Mesendoderm (in vitro differentiated cells): Measurements from ENCODE around the gene TVP23A. TPM values are rescaled to one million over a fixed set of nuclear protein-coding genes. Genes with fewer than 3 reads are reported as not detected.

Experiments
- DNase-seq: peaks from one replicate; pipeline ENCODE4 v3.0.0; 2013
- H2AK5ac ChIP-seq: 2 replicates; pipeline ENCODE4 v1.6.1; 2013; ENCODE audit warnings: low read length, inconsistent platforms
- H2BK120ac ChIP-seq: 2 replicates; pipeline ENCODE4 v1.6.1; 2013; ENCODE audit warnings: low read depth, mild to moderate bottlenecking, low read length, moderate library complexity, mixed read lengths
- H2BK15ac ChIP-seq: replicated peaks from 2 replicates; pipeline ENCODE4 v1.6.1; 2013; ENCODE audit warnings: low read depth, mild to moderate bottlenecking, moderate library complexity
- H2BK5ac ChIP-seq: 2 replicates; pipeline ENCODE4 v1.6.1; 2013; ENCODE audit warnings: low read length, inconsistent platforms
- H3K18ac ChIP-seq: 2 replicates; pipeline ENCODE4 v1.6.1; 2013; ENCODE audit warnings: mild to moderate bottlenecking, low read length, mixed read lengths
- H3K23ac ChIP-seq: one replicate; pipeline ENCODE4 v1.6.1; 2013; ENCODE audit warnings: low read length
- H3K27ac ChIP-seq: 2 replicates; pipeline ENCODE4 v1.5.1; 2013; ENCODE audit warnings: low read depth, mild to moderate bottlenecking, inconsistent platforms, low read length, moderate library complexity
- H3K27me3 ChIP-seq: 2 replicates; pipeline ENCODE4 v1.6.1; 2013; ENCODE audit warnings: low read length, control low read depth, mild to moderate bottlenecking, inconsistent platforms; ENCODE audit not compliant: insufficient read depth, poor library complexity
- H3K36me3 ChIP-seq: 2 replicates; pipeline ENCODE4 v1.6.1; 2013; ENCODE audit warnings: low read length, inconsistent platforms; ENCODE audit not compliant: control insufficient read depth, insufficient read depth
- H3K4ac ChIP-seq: one replicate; pipeline ENCODE4 v1.6.1; 2013; ENCODE audit warnings: low read depth, mild to moderate bottlenecking, low read length, moderate library complexity
- H3K4me1 ChIP-seq: 2 replicates; pipeline ENCODE4 v1.6.1; 2013; ENCODE audit warnings: low read depth, low read length, inconsistent platforms; ENCODE audit not compliant: control insufficient read depth
- H3K4me2 ChIP-seq: 2 replicates; pipeline ENCODE4 v1.6.1; 2013; ENCODE audit warnings: low read length
- H3K4me3 ChIP-seq: 2 replicates; pipeline ENCODE4 v1.5.1; 2013; ENCODE audit warnings: mild to moderate bottlenecking, low read length
- H3K56ac ChIP-seq: one replicate; pipeline ENCODE4 v1.6.1; 2013; ENCODE audit warnings: low read length
- H3K79me1 ChIP-seq: 2 replicates; pipeline ENCODE4 v1.6.1; 2013; ENCODE audit warnings: low read length, inconsistent platforms
- H3K79me2 ChIP-seq: 2 replicates; pipeline ENCODE4 v1.6.1; 2013; ENCODE audit warnings: mild to moderate bottlenecking, low read length; ENCODE audit not compliant: control insufficient read depth, insufficient read depth
- H3K9ac ChIP-seq: 2 replicates; pipeline ENCODE4 v1.6.1; 2013; ENCODE audit warnings: low read length, inconsistent platforms
- H4K5ac ChIP-seq: one replicate; pipeline ENCODE4 v1.6.1; 2013; ENCODE audit warnings: low read length
- H4K8ac ChIP-seq: one replicate; pipeline ENCODE4 v1.6.1; 2013; ENCODE audit warnings: low read depth, mild to moderate bottlenecking, control low read depth, low read length, moderate library complexity
- WGBS: extraction: QIAGEN DNeasy Blood & Tissue Kit; methylation state at CpG from one replicate; pipeline ENCODE4 v1.1.7; 2013; ENCODE audit warnings: low lambda C conversion rate, missing lambda C conversion rate; ENCODE audit not compliant: insufficient coverage; ENCODE audit errors: extremely low coverage; 5-methylcytosine and 5-hydroxymethylcytosine counted together
- polyA plus RNA-seq, 2 experiments: library from polyadenylated mRNA; stranded (reverse); fragments of 200-250 nt; gene quantifications; one replicate each; pipeline ENCODE4 v1.2.3, GENCODE V29; 2013

The TVP23A gene
- 1.1 TPM for polyA plus RNA-seq (2013, experiment 1 of 2)
- 0.78 TPM for polyA plus RNA-seq (2013, experiment 2 of 2)

GRCh38 chr16:10817963-10818941, at the start of gene TVP23A:
TSS of gene TVP23A (minus strand) at chr16:10818794. CDS start at chr16:10818493, 301 bp downstream.
- Histone ChIP-seq H3K56ac (peak within 1 kb of the TSS; percentile 83), H3K4ac (no peak within 1 kb of the TSS), H3K36me3 (no peaks in the 10 kb centered on the region), H3K9ac (peak within 1 kb of the TSS; percentile 63), H2BK5ac (no peak within 1 kb of the TSS), H2BK15ac (no peak within 1 kb of the TSS), H3K4me2 (peak within 1 kb of the TSS; percentile 68), H3K27ac (no peak within 1 kb of the TSS), H3K4me1 (no peaks in the 10 kb centered on the region), H3K27me3 (no peaks in the 10 kb centered on the region), H3K4me3 (peak within 1 kb of the TSS; percentile 26), H4K8ac (no peak within 1 kb of the TSS), H2AK5ac (no peak within 1 kb of the TSS), H3K79me1 (no peaks in the 10 kb centered on the region), H3K23ac (no peak within 1 kb of the TSS), H2BK120ac (no peak within 1 kb of the TSS), H4K5ac (no peak within 1 kb of the TSS), H3K18ac (peak within 1 kb of the TSS; percentile 9), H3K79me2 (no peaks in the 10 kb centered on the region)
- DNase-seq, result peak; percentile 43
- no CpG with 5 or more reads among the region's 64 CpGs for WGBS

- no peak overlapping the region for H3K56ac ChIP-seq
- no peak overlapping the region for H2BK120ac ChIP-seq
- H2BK5ac ChIP-seq, result no peak overlapping the region
- no peak overlapping the region for H3K4ac ChIP-seq
- H3K4me2 ChIP-seq, result no peak overlapping the region
- H2BK15ac ChIP-seq, result no peak overlapping the region
- H3K27me3 ChIP-seq, result no peaks in the 10 kb centered on the region
- no peak overlapping the region for H4K5ac ChIP-seq
- no peak overlapping the region for H3K9ac ChIP-seq
- no CpG with 5 or more reads among the region's 6 CpGs for WGBS
- H3K79me2 ChIP-seq, result no peaks in the 10 kb centered on the region
- no peak overlapping the region for H3K4me3 ChIP-seq
- no peaks in the 10 kb centered on the region for H3K79me1 ChIP-seq
- H3K4me1 ChIP-seq, result no peaks in the 10 kb centered on the region
- H3K27ac ChIP-seq, result no peak overlapping the region
- no peak for DNase-seq
- H2AK5ac ChIP-seq, result no peak overlapping the region
- no peak overlapping the region for H3K23ac ChIP-seq
- no peak overlapping the region for H4K8ac ChIP-seq
- no peak overlapping the region for H3K18ac ChIP-seq
- no peaks in the 10 kb centered on the region for H3K36me3 ChIP-seq
Observed at GRCh38 chr16:10868104-10868595, 49.6 kb upstream of the TVP23A start.

- Histone ChIP-seq H3K36me3 (no peaks in the 10 kb centered on the region), H2BK120ac (no peak overlapping the region), H3K4ac (no peak overlapping the region), H3K56ac (no peak overlapping the region), H3K4me3 (no peak overlapping the region), H2BK15ac (no peak overlapping the region), H3K9ac (no peak overlapping the region), H2BK5ac (no peak overlapping the region), H2AK5ac (no peak overlapping the region), H3K4me2 (no peak overlapping the region), H3K27me3 (no peaks in the 10 kb centered on the region), H3K79me1 (no peaks in the 10 kb centered on the region), H3K4me1 (no peaks in the 10 kb centered on the region), H3K79me2 (no peaks in the 10 kb centered on the region), H3K23ac (no peak overlapping the region), H3K18ac (no peak overlapping the region), H4K8ac (no peak overlapping the region), H3K27ac (no peak overlapping the region), H4K5ac (no peak overlapping the region)
- DNase-seq, result no peak
- WGBS, result no CpG with 5 or more reads among the region's 6 CpGs
Observed at GRCh38 chr16:10867199-10867598, 48.6 kb upstream of the TVP23A start.

- H2BK5ac ChIP-seq, result no peak overlapping the region
- no peak overlapping the region for H3K27ac ChIP-seq
- no peaks in the 10 kb centered on the region for H3K4me1 ChIP-seq
- H3K79me1 ChIP-seq, result no peaks in the 10 kb centered on the region
- no peak overlapping the region for H3K9ac ChIP-seq
- no peak for DNase-seq
- no peak overlapping the region for H2AK5ac ChIP-seq
- no peak overlapping the region for H3K56ac ChIP-seq
- no peak overlapping the region for H3K4ac ChIP-seq
- no peak overlapping the region for H3K23ac ChIP-seq
- no CpG with 5 or more reads among the region's 13 CpGs for WGBS
- no peak overlapping the region for H2BK15ac ChIP-seq
- no peak overlapping the region for H3K18ac ChIP-seq
- no peaks in the 10 kb centered on the region for H3K27me3 ChIP-seq
- no peak overlapping the region for H4K8ac ChIP-seq
- H4K5ac ChIP-seq, result no peak overlapping the region
- H3K36me3 ChIP-seq, result no peaks in the 10 kb centered on the region
- H3K4me2 ChIP-seq, result no peak overlapping the region
- H3K79me2 ChIP-seq, result no peaks in the 10 kb centered on the region
- H2BK120ac ChIP-seq, result no peak overlapping the region
- H3K4me3 ChIP-seq, result no peak overlapping the region
Observed at GRCh38 chr16:10865991-10866966, 47.7 kb upstream of the TVP23A start.

- no peak overlapping the region for H3K4me3 ChIP-seq
- H3K4me1 ChIP-seq, result no peaks in the 10 kb centered on the region
- no peak overlapping the region for H4K8ac ChIP-seq
- no peak overlapping the region for H3K23ac ChIP-seq
- no peak overlapping the region for H2BK5ac ChIP-seq
- H4K5ac ChIP-seq, result no peak overlapping the region
- no peak overlapping the region for H3K56ac ChIP-seq
- H3K4ac ChIP-seq, result no peak overlapping the region
- H2BK120ac ChIP-seq, result no peak overlapping the region
- H3K79me2 ChIP-seq, result no peaks in the 10 kb centered on the region
- H3K36me3 ChIP-seq, result no peaks in the 10 kb centered on the region
- no peak overlapping the region for H2BK15ac ChIP-seq
- H3K27ac ChIP-seq, result no peak overlapping the region
- no peak overlapping the region for H3K4me2 ChIP-seq
- no peak overlapping the region for H2AK5ac ChIP-seq
- H3K79me1 ChIP-seq, result no peaks in the 10 kb centered on the region
- no peak overlapping the region for H3K9ac ChIP-seq
- WGBS, result no CpG with 5 or more reads among the region's 2 CpGs
- H3K27me3 ChIP-seq, result no peaks in the 10 kb centered on the region
- H3K18ac ChIP-seq, result no peak overlapping the region
- DNase-seq, result no peak
Observed at GRCh38 chr16:10862438-10862837, 43.8 kb upstream of the TVP23A start.
